Epithelial cell of esophagus (primary cell): ENCODE measurements around the gene AKAP6.

Experiments
- DNase-seq: peaks from one replicate; pipeline ENCODE4 v3.0.0; 2010; ENCODE audit warnings: low read depth
- H3K4me3 ChIP-seq: 2 replicates; pipeline ENCODE4 v1.5.1; 2011; ENCODE audit warnings: mild to moderate bottlenecking, low read length, control low read depth
- TF ChIP-seq, protein P1 (sequence below): IDR thresholded peaks from 2 replicates; pipeline ENCODE4 v1.5.1; 2011; ENCODE audit warnings: low read depth, mild to moderate bottlenecking, low read length, control low read depth, inconsistent platforms; ENCODE audit not compliant: insufficient read depth; ENCODE audit errors: missing control alignments

The AKAP6 gene

GRCh38 chr14:32542507-32542906 is 213.4 kb downstream of the AKAP6 start:
- DNase-seq = no peak
- H3K4me3 ChIP-seq = no peak overlapping the region
- TF ChIP-seq, protein P1, sequence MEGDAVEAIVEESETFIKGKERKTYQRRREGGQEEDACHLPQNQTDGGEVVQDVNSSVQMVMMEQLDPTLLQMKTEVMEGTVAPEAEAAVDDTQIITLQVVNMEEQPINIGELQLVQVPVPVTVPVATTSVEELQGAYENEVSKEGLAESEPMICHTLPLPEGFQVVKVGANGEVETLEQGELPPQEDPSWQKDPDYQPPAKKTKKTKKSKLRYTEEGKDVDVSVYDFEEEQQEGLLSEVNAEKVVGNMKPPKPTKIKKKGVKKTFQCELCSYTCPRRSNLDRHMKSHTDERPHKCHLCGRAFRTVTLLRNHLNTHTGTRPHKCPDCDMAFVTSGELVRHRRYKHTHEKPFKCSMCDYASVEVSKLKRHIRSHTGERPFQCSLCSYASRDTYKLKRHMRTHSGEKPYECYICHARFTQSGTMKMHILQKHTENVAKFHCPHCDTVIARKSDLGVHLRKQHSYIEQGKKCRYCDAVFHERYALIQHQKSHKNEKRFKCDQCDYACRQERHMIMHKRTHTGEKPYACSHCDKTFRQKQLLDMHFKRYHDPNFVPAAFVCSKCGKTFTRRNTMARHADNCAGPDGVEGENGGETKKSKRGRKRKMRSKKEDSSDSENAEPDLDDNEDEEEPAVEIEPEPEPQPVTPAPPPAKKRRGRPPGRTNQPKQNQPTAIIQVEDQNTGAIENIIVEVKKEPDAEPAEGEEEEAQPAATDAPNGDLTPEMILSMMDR = no peak

GRCh38 chr14:32545095-32545494 is 216.0 kb downstream of the AKAP6 start:
- DNase-seq = peak; percentile 7
- TF ChIP-seq, protein P1 = no peak
- no peak overlapping the region for H3K4me3 ChIP-seq

GRCh38 chr14:32545506-32546210 is 216.6 kb downstream of the AKAP6 start:
- TF ChIP-seq, protein P1 = no peak
- H3K4me3 ChIP-seq = no peak overlapping the region
- no peak for DNase-seq

DNA sequence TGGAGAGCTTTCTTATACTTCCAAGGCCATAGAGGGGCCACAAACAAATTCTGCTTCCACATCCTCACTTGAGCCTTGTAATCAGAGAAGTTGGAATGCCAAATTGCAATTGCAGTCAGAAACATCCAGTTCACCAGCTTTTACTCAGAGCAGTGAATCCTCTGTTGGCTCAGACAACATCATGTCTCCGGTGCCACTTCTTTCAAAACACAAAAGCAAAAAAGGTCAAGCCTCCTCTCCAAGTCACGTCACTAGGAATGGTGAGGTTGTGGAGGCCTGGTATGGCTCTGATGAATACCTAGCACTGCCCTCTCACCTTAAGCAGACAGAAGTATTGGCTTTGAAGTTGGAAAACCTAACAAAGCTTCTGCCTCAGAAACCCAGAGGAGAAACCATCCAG is 217.1 kb downstream of the AKAP6 start:
- DNase-seq = no peak
- H3K4me3 ChIP-seq = no peak overlapping the region
- TF ChIP-seq, protein P1 = no peak

- TF ChIP-seq, protein P1 = no peak
- no peak overlapping the region for H3K4me3 ChIP-seq
- DNase-seq = no peak
Measured at GRCh38 chr14:32552766-32553165, 223.7 kb downstream of the AKAP6 start.

- peak; percentile 67 for DNase-seq
- H3K4me3 ChIP-seq = no peak overlapping the region
- TF ChIP-seq, protein P1 = no peak
Measured at GRCh38 chr14:32559048-32559447, 229.9 kb downstream of the AKAP6 start.

DNA sequence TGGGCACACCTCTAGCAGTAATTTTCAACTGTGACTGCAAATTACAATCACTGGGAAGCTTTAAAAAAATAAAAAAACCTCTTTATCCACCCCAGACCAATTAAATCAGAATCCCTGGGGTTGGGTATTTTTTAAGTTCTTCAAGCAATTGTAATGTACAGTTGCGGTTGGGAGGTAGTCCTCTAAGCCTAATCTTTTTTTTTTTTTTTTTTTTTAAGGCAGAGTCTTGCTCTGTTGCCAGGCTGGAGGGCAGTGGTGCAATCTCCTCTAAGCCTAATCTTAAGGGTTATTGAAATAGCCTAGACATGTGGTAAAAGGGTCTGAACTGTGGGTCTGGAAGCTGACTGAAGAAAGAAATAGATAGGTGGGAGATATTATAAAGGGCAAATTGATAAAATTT is 230.5 kb downstream of the AKAP6 start:
- TF ChIP-seq, protein P1 = no peak
- DNase-seq = peak; percentile 7
- H3K4me3 ChIP-seq = no peak overlapping the region
